Right ventricle myocardium superior (tissue), 1 donor: ENCODE measurements around the gene RNU4-1. TPM values are rescaled to one million over a fixed set of nuclear protein-coding genes. Genes with fewer than 3 reads are reported as not detected.

ENCODE experiments used
- total RNA-seq: library from RNA; stranded (reverse); fragmentation: NEBNext Ultra II Directional; extraction: Animal tissue kit (Norgen Biotek cat#: 25700); gene quantifications from one replicate; pipeline ENCODE4 v1.2.1, GENCODE V29; 2021
- donor health status: DM: no; HTN: yes; CAD: no; lungs with severe emphysema.

Gene RNU4-1
- total RNA-seq, 1 donor from 2014 or later = 3,793 TPM

Other genes starting within 250 kb of the RNU4-1 start
- gene RAB35, start 176.5 kb downstream of the RNU4-1 start, total RNA-seq = 23.6 TPM
- gene GCN1, start 98.5 kb downstream of the RNU4-1 start, total RNA-seq = 30.5 TPM
- 693 TPM for gene RPLP0, start 92.1 kb downstream of the RNU4-1 start, total RNA-seq
- 47.1 TPM for gene PXN, start 27.5 kb downstream of the RNU4-1 start, total RNA-seq
- 41,112 TPM for gene RNU4-2, start 1.3 kb downstream of the RNU4-1 start, total RNA-seq
- 8.6 TPM for gene SIRT4, start 9.1 kb upstream of the RNU4-1 start, total RNA-seq
- gene PLA2G1B, start 34.5 kb upstream of the RNU4-1 start, total RNA-seq = not detected
- 5.4 TPM for gene MSI1, start 75.9 kb upstream of the RNU4-1 start, total RNA-seq
- 119 TPM for gene COX6A1, start 144.9 kb upstream of the RNU4-1 start, total RNA-seq
- 15.1 TPM for gene TRIAP1, start 153.1 kb upstream of the RNU4-1 start, total RNA-seq
- 13.0 TPM for gene GATC, start 153.2 kb upstream of the RNU4-1 start, total RNA-seq
- gene SRSF9, start 176.5 kb upstream of the RNU4-1 start, total RNA-seq = 38.9 TPM
- 154 TPM for gene DYNLL1, start 202.9 kb upstream of the RNU4-1 start, total RNA-seq
- gene COQ5, start 235.9 kb upstream of the RNU4-1 start, total RNA-seq = 44.0 TPM
- 242 TPM for gene RNF10, start 241.1 kb upstream of the RNU4-1 start, total RNA-seq